CD8-positive, alpha-beta memory T cell (primary cell): ENCODE data around the gene SGSH. TPM values are rescaled to one million over a fixed set of nuclear protein-coding genes. Genes with fewer than 3 reads are reported as not detected.

ENCODE experiments used
- CTCF ChIA-PET: fragments of 350-600 bp; sonication (Branson Sonifier 250); formaldehyde crosslinking; loops from one replicate; lab custom pipeline; 2021; ENCODE audit warnings: antibody characterized with exemption; lab: Charles Lee
- POLR2A ChIA-PET: fragments of 350-600 bp; sonication (Branson Sonifier 250); formaldehyde crosslinking; loops from one replicate; lab custom pipeline; 2021; ENCODE audit warnings: antibody characterized with exemption; lab: Charles Lee
- DNase-seq, 5 donors: peaks; one replicate each; pipeline versions ENCODE4 v3.0.0 to v3.0.0-alpha.2; 2020 to 2022; ENCODE audit warnings: mixed read lengths in 1 of 5
- H3K27ac ChIP-seq: one replicate; pipeline ENCODE4 v1.7.0; 2013; ENCODE audit warnings: low read depth, mild to moderate bottlenecking, low read length, moderate library complexity
- H3K27me3 ChIP-seq: 2 replicates; pipeline ENCODE4 v1.7.0; 2013; ENCODE audit warnings: low read length, mild to moderate bottlenecking; ENCODE audit not compliant: insufficient read depth, poor library complexity, severe bottlenecking
- H3K36me3 ChIP-seq: 2 replicates; pipeline ENCODE4 v1.7.0; 2013; ENCODE audit warnings: mild to moderate bottlenecking, low read length, moderate library complexity; ENCODE audit not compliant: insufficient read depth
- H3K4me1 ChIP-seq: 2 replicates; pipeline ENCODE4 v1.7.0; 2013; ENCODE audit warnings: mild to moderate bottlenecking, low read length, moderate library complexity; ENCODE audit not compliant: insufficient read depth
- H3K4me3 ChIP-seq: 2 replicates; pipeline ENCODE4 v1.7.0; 2013; ENCODE audit warnings: mild to moderate bottlenecking, low read length
- H3K9me3 ChIP-seq: 2 replicates; pipeline ENCODE4 v1.7.0; 2013; ENCODE audit warnings: mild to moderate bottlenecking, low read length
- H3K27ac Mint-ChIP-seq, 8 donors: one replicate each; pipeline ENCODE4 v1.8.0; 2020 to 2021; ENCODE audit warnings: mixed read lengths in 8 of 8, mild to moderate bottlenecking in 6 of 8, inconsistent platforms in 3 of 8, moderate library complexity in 3 of 8
- H3K27me3 Mint-ChIP-seq, 2 donors: one replicate each; pipeline ENCODE4 v1.8.0; 2020 to 2021; ENCODE audit warnings: mixed read lengths in 2 of 2, mild to moderate bottlenecking in 1 of 2, moderate library complexity in 1 of 2
- H3K36me3 Mint-ChIP-seq, 3 donors: one replicate each; pipeline ENCODE4 v1.8.0; 2020 to 2021; ENCODE audit warnings: mixed read lengths in 3 of 3, inconsistent platforms in 1 of 3, mild to moderate bottlenecking in 1 of 3
- H3K4me1 Mint-ChIP-seq, 3 donors: one replicate each; pipeline ENCODE4 v1.8.0; 2020 to 2021; ENCODE audit warnings: mixed read lengths in 3 of 3, inconsistent platforms in 1 of 3, mild to moderate bottlenecking in 1 of 3
- H3K4me3 Mint-ChIP-seq, 7 donors: one replicate each; pipeline ENCODE4 v1.8.0; 2020 to 2021; ENCODE audit warnings: mixed read lengths in 7 of 7, mild to moderate bottlenecking in 6 of 7, moderate library complexity in 4 of 7, inconsistent platforms in 2 of 7
- H3K9me3 Mint-ChIP-seq, 5 donors: one replicate each; pipeline ENCODE4 v1.8.0; 2020 to 2022; ENCODE audit warnings: mixed read lengths in 5 of 5, mild to moderate bottlenecking in 3 of 5, moderate library complexity in 2 of 5, inconsistent platforms in 1 of 5
- polyA plus RNA-seq: library from polyadenylated mRNA; unstranded; fragments of 300-500 nt; fragmentation: Illumina TruSeq; gene quantifications from one replicate; pipeline ENCODE4 v1.2.3, GENCODE V29; 2021
- total RNA-seq, 2 experiments: library from RNA; stranded (reverse); gene quantifications; one replicate each; pipeline ENCODE4 v1.2.3, GENCODE V29; 2021

The SGSH gene
- total and polyA plus RNA-seq, 3 experiments from 2014 or later = 23.2 to 46.7 (median 27.2) TPM

DNA sequence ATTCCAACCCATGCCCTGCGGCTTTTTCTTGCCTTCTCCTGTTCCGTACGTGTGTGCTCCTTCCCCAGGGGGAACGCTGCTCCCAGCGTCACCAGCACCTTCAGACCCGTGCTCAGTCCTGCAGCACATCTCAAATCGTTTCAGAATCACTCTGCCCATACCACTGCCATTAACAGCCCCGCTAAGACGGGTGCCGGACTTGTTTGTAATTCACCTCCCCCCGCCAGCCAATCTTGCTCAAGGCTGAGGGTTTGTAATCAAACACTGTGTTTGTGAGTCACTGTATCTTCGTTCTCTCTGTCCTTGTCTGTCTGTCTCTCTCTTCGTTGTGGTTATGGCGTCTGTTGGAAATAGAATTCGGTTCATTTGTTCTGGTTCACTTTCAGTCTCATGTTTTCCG, 33.0 kb downstream of the SGSH start:
- POLR2A ChIA-PET = no interaction called here
- CTCF ChIA-PET = no interaction called here

DNA sequence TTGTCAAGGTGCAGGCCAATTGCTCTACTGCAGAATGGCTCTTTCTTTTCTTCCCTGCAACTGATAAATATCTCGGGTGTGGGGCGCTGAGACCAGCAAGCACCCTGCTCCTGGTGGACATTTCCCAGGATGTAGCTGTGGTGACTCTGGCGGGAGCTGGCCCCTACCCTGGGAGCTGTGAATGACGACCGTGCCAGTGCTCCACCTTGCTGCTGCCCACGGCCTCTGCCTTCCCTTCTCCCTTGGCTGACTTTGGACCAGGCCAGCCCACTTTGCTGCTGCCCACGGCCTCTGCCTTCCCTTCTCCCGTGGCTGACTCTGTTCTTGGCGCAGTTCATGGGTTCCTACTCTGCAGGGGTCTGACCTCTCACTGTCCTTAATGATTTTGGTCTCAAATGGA, 34.2 kb downstream of the SGSH start:
- no peaks in the 10 kb centered on the region for H3K36me3 ChIP-seq
- CTCF ChIA-PET = no interaction called here
- Mint-ChIP-seq H3K27me3 (peaks cover 3 to 31% of the 10 kb centered on the region in 2 donors), H3K27ac (no peak overlapping the region), H3K36me3 (no peaks in the 10 kb centered on the region), H3K9me3 (no peaks in the 10 kb centered on the region), H3K4me3 (no peak overlapping the region), H3K4me1 (no peaks in the 10 kb centered on the region)
- H3K9me3 ChIP-seq = no peaks in the 10 kb centered on the region
- no peaks in the 10 kb centered on the region for H3K27me3 ChIP-seq
- no peak overlapping the region for H3K4me3 ChIP-seq
- H3K27ac ChIP-seq = no peak overlapping the region
- POLR2A ChIA-PET = no interaction called here
- DNase-seq = no peak
- H3K4me1 ChIP-seq = no peaks in the 10 kb centered on the region

More for the DNA sequence above, 33.0 kb downstream of the SGSH start:
- no peak overlapping the region for H3K27ac Mint-ChIP-seq
- no peak overlapping the region for H3K27ac ChIP-seq
- H3K36me3 Mint-ChIP-seq = no peaks in the 10 kb centered on the region
- DNase-seq = no peak
- peaks cover 7 to 30% of the 10 kb centered on the region in 2 donors for H3K27me3 Mint-ChIP-seq
- H3K9me3 Mint-ChIP-seq = no peaks in the 10 kb centered on the region
- H3K36me3 ChIP-seq = no peaks in the 10 kb centered on the region
- H3K4me1 ChIP-seq = no peaks in the 10 kb centered on the region
- no peaks in the 10 kb centered on the region for H3K27me3 ChIP-seq
- no peak overlapping the region for H3K4me3 ChIP-seq
- no peak overlapping the region for H3K4me3 Mint-ChIP-seq
- no peaks in the 10 kb centered on the region for H3K4me1 Mint-ChIP-seq
- H3K9me3 ChIP-seq = no peaks in the 10 kb centered on the region

DNA sequence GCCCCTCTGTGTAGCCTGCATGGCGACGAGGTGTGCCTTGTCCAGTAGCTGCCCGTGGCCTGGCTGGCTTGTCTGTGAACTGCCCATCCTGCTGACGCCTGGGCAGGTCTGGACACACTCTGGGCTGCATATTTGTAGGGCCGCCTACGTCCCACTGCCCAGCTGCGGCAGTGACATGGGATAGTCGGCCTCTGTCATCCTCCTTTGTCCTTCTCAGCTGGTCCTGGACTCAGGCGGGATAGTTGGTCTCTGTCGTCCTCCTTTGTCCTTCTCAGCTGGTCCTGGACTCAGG, 35.8 kb downstream of the SGSH start:
- Mint-ChIP-seq H3K27ac (no peak overlapping the region), H3K4me3 (no peak overlapping the region), H3K4me1 (no peaks in the 10 kb centered on the region), H3K9me3 (no peaks in the 10 kb centered on the region), H3K36me3 (no peaks in the 10 kb centered on the region), H3K27me3 (peaks cover 4 to 26% of the 10 kb centered on the region in 2 donors)
- POLR2A ChIA-PET = no interaction called here
- CTCF ChIA-PET = interaction anchor here (0.7 to 2.3 kb wide), 2 partner anchors 11 to 47 kb away, joined by 3 to 9 read pairs; no protein-coding TSS in a partner anchor
- Histone ChIP-seq H3K9me3 (no peaks in the 10 kb centered on the region), H3K4me1 (no peaks in the 10 kb centered on the region), H3K36me3 (no peaks in the 10 kb centered on the region), H3K27me3 (no peaks in the 10 kb centered on the region), H3K4me3 (no peak overlapping the region), H3K27ac (no peak overlapping the region)
- DNase-seq = no peak

- Histone ChIP-seq H3K4me3 (no peak overlapping the region), H3K4me1 (no peaks in the 10 kb centered on the region), H3K27ac (no peak overlapping the region), H3K27me3 (no peaks in the 10 kb centered on the region), H3K9me3 (no peaks in the 10 kb centered on the region), H3K36me3 (no peaks in the 10 kb centered on the region)
- POLR2A ChIA-PET = no interaction called here
- no peaks in the 10 kb centered on the region for H3K9me3 Mint-ChIP-seq
- CTCF ChIA-PET = interaction anchor here (0.7 to 2.3 kb wide), 2 partner anchors 11 to 47 kb away, joined by 3 to 9 read pairs; no protein-coding TSS in a partner anchor
- no peaks in the 10 kb centered on the region for H3K36me3 Mint-ChIP-seq
- no peak overlapping the region for H3K4me3 Mint-ChIP-seq
- H3K27ac Mint-ChIP-seq = no peak overlapping the region
- peaks cover 4 to 22% of the 10 kb centered on the region in 2 donors for H3K27me3 Mint-ChIP-seq
- H3K4me1 Mint-ChIP-seq = no peaks in the 10 kb centered on the region
- DNase-seq = no peak
Measured at GRCh38 chr17:80183581-80184422, 36.3 kb downstream of the SGSH start.

DNA sequence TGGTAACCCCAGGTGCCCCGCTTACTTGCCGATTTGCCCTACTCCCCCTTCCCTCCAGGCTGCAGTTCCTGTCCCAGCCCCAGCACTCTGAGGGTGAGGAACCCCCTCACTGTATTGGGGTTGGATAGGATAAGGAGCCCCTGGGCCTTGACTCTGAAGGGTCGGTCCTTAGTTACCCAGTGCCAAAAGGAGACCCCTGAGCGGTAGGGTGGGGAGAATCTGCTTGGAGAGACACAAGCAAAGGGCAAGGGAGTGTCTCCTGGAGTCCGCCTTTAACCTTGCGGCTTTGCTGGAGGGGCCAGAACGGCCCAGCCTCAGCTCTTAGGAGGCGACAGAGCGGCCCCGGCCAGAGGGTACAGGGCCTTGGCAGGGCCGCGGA, 37.3 kb downstream of the SGSH start:
- ChIA-PET POLR2A (no interaction called here), CTCF (interaction anchor here (2.3 kb wide), 1 partner anchor 12 kb away, joined by 9 read pairs; no protein-coding TSS in a partner anchor)
- Histone ChIP-seq H3K9me3 (no peaks in the 10 kb centered on the region), H3K27me3 (no peaks in the 10 kb centered on the region), H3K36me3 (no peaks in the 10 kb centered on the region), H3K4me3 (no peak overlapping the region), H3K4me1 (no peaks in the 10 kb centered on the region), H3K27ac (no peak overlapping the region)
- Mint-ChIP-seq H3K4me1 (no peaks in the 10 kb centered on the region), H3K4me3 (no peak overlapping the region), H3K9me3 (no peaks in the 10 kb centered on the region), H3K36me3 (no peaks in the 10 kb centered on the region), H3K27ac (no peak overlapping the region), H3K27me3 (peaks cover 4 to 22% of the 10 kb centered on the region in 2 donors)
- DNase-seq = no peak

GRCh38 chr17:80182118-80182844, 37.9 kb downstream of the SGSH start:
- POLR2A ChIA-PET = no interaction called here
- Mint-ChIP-seq H3K4me1 (no peaks in the 10 kb centered on the region), H3K27me3 (peaks cover 4 to 21% of the 10 kb centered on the region in 2 donors), H3K27ac (no peak overlapping the region), H3K36me3 (no peaks in the 10 kb centered on the region), H3K9me3 (no peaks in the 10 kb centered on the region), H3K4me3 (no peak overlapping the region)
- H3K36me3 ChIP-seq = no peaks in the 10 kb centered on the region
- CTCF ChIA-PET = interaction anchor here (2.3 kb wide), 1 partner anchor 13 kb away, joined by 9 read pairs; no protein-coding TSS in a partner anchor
- no peak overlapping the region for H3K27ac ChIP-seq
- no peaks in the 10 kb centered on the region for H3K27me3 ChIP-seq
- H3K4me1 ChIP-seq = no peaks in the 10 kb centered on the region
- H3K9me3 ChIP-seq = no peaks in the 10 kb centered on the region
- no peak overlapping the region for H3K4me3 ChIP-seq
- no peak for DNase-seq

GRCh38 chr17:80181431-80181830, 38.7 kb downstream of the SGSH start:
- no peaks in the 10 kb centered on the region for H3K36me3 ChIP-seq
- H3K27me3 Mint-ChIP-seq = peaks cover 4 to 15% of the 10 kb centered on the region in 2 donors
- ChIA-PET CTCF (no interaction called here), POLR2A (no interaction called here)
- no peak overlapping the region for H3K4me3 Mint-ChIP-seq
- no peaks in the 10 kb centered on the region for H3K4me1 ChIP-seq
- no peaks in the 10 kb centered on the region for H3K27me3 ChIP-seq
- no peak overlapping the region for H3K27ac ChIP-seq
- H3K36me3 Mint-ChIP-seq = no peaks in the 10 kb centered on the region
- H3K4me1 Mint-ChIP-seq = no peaks in the 10 kb centered on the region
- no peaks in the 10 kb centered on the region for H3K9me3 ChIP-seq
- no peak overlapping the region for H3K4me3 ChIP-seq
- H3K27ac Mint-ChIP-seq = no peak overlapping the region
- DNase-seq = no peak
- no peaks in the 10 kb centered on the region for H3K9me3 Mint-ChIP-seq

GRCh38 chr17:80180192-80180591, 39.9 kb downstream of the SGSH start:
- Histone ChIP-seq H3K4me3 (no peak overlapping the region), H3K27me3 (no peaks in the 10 kb centered on the region), H3K27ac (no peak overlapping the region), H3K4me1 (no peaks in the 10 kb centered on the region), H3K36me3 (no peaks in the 10 kb centered on the region), H3K9me3 (no peaks in the 10 kb centered on the region)
- no peaks in the 10 kb centered on the region for H3K36me3 Mint-ChIP-seq
- no peak overlapping the region for H3K27ac Mint-ChIP-seq
- no peaks in the 10 kb centered on the region for H3K9me3 Mint-ChIP-seq
- H3K4me1 Mint-ChIP-seq = no peaks in the 10 kb centered on the region
- no peak overlapping the region for H3K4me3 Mint-ChIP-seq
- ChIA-PET CTCF (interaction anchor here (0.9 kb wide), 1 partner anchor 17 kb away, joined by 3 read pairs; no protein-coding TSS in a partner anchor), POLR2A (no interaction called here)
- peaks cover 6% of the 10 kb centered on the region in 2 donors for H3K27me3 Mint-ChIP-seq
- no peak for DNase-seq
